GM21786 (cell line): Measurements from ENCODE around the gene RAC3.

Source experiments
- ATAC-seq: cut with Tn5 transposase; IDR thresholded peaks from one replicate; pipeline ENCODE4 v1.9.1; 2021; ENCODE audit not compliant: unreplicated experiment

Gene RAC3

GRCh38 chr17:82022310-82022980, 9.0 kb upstream of the RAC3 start, which contains the start of gene CENPX:
TSS of gene CENPX (minus strand) at chr17:82022878. CDS start at chr17:82022861, 17 bp downstream.
- ATAC-seq, result no peak

- peak; percentile 86 for ATAC-seq
These were observed 8.5 kb upstream of the RAC3 start, which contains the start of gene LRRC45 for GRCh38 chr17:82022981-82023446. TSS of gene LRRC45 (plus strand) at chr17:82023305. CDS start at chr17:82023644, 339 bp downstream.

GRCh38 chr17:82023447-82024241, 7.8 kb upstream of the RAC3 start:
- ATAC-seq, result no peak

GRCh38 chr17:82024859-82025258, 6.6 kb upstream of the RAC3 start:
- ATAC-seq, result no peak

GRCh38 chr17:82025401-82026107, 5.9 kb upstream of the RAC3 start:
- no peak for ATAC-seq

- no peak for ATAC-seq
These were observed 3.2 kb upstream of the RAC3 start for GRCh38 chr17:82028246-82028645.

GRCh38 chr17:82028966-82029365, 2.5 kb upstream of the RAC3 start:
- ATAC-seq, result no peak

- ATAC-seq, result no peak
These were observed 2.1 kb upstream of the RAC3 start for GRCh38 chr17:82029391-82029790.

- ATAC-seq, result no peak
These were observed 1.4 kb upstream of the RAC3 start for GRCh38 chr17:82029990-82030469.

GRCh38 chr17:82030470-82031302, 792 bp upstream of the RAC3 start:
- peak; percentile 43 for ATAC-seq

GRCh38 chr17:82031885-82032627, 578 bp downstream of the RAC3 start:
- no peak for ATAC-seq

- no peak for ATAC-seq
These were observed 2.0 kb downstream of the RAC3 start for GRCh38 chr17:82033359-82034085.

GRCh38 chr17:82034371-82035011, 3.0 kb downstream of the RAC3 start:
- no peak for ATAC-seq

GRCh38 chr17:82035488-82035887, 4.0 kb downstream of the RAC3 start:
- ATAC-seq, result no peak

GRCh38 chr17:82035956-82036633, 4.6 kb downstream of the RAC3 start:
- no peak for ATAC-seq

GRCh38 chr17:82036634-82037091, 5.2 kb downstream of the RAC3 start:
- no peak for ATAC-seq

GRCh38 chr17:82037092-82037888, 5.8 kb downstream of the RAC3 start, which contains the start of gene DCXR:
TSS of gene DCXR (minus strand) at chr17:82037697. CDS start at chr17:82037682, 15 bp downstream.
- ATAC-seq, result peak; percentile 91
